ENCODE measurements around the gene MYO6. TPM values are rescaled to one million over a fixed set of nuclear protein-coding genes. Genes with fewer than 3 reads are reported as not detected.
A peak's percentile ranks its signal among the peaks of the same experiment; 100 is the strongest.

The MYO6 gene
- total RNA-seq, 4 donors from 2014 or later, result 19.1 to 72.2 (median 59.2) TPM

DNA sequence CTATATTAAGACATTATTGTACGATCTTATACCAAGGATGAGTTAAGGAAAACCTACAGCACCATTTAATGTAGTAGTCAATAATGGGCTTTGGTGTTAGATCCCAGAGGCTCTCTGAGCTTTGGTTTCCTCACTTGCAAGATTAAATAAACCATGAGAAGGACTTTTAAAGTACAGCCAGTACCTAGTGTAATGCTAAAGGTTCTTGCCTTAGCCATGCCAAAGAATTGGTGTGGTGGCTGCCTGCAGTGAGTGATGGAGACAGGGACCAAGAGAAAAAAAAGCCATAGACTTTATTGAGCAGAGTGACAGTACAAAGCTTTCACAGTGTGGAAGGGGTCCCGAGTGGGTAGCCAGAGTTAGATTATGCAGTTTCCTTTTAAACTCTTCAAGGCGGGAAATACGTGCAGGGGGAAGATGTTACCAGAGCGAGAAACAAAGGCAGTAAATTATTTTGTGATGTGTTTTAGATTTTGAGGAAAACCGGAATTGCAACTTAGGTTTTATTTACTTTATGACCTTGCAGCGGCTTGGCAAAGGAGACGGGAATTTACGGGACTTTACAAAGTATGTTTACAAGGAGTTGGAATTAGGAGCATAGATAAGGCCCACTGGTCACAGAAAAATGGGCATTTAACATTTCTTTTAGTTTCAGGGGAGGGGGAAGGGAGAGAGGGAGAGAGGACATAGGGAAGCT, 100.4 kb downstream of the MYO6 start:
- no peaks in the 10 kb centered on the region for H3K27me3 ChIP-seq
- H3K27ac ChIP-seq, result peak overlapping the region; percentile 10 to 56 (median 31)
- intact Hi-C loops (cut with DNase I; ENCODE audit: low total_unique reads), result no loop called here
- in situ Hi-C loops (cut with MboI; ENCODE audit: low pct_ligation_motif_present in 1 of 4, low pct_unique_long_range_greater_than_20kb in 1 of 4, low sequenced_read_pairs in 3 of 4), result no loop called here
- peaks cover 0 to 42% (median 12%) of the 10 kb centered on the region in 4 donors for H3K4me1 ChIP-seq
- no peak for DNase-seq
- TF ChIP-seq POLR2A (IDR thresholded peaks at IDR 0.05) (no peak), POLR2AphosphoS5 (IDR thresholded peaks at IDR 0.05) (no peak), CTCF (IDR thresholded peaks at IDR 0.05) (no peak), EP300 (IDR thresholded peaks at IDR 0.05; ENCODE audit: low read depth) (no peak)
- no peak overlapping the region for H3K4me3 ChIP-seq
- no peaks in the 10 kb centered on the region for H3K9me3 ChIP-seq
- 21 to 45% methylated on average over 9 of the region's 9 CpGs for WGBS, 2 donors (ENCODE audit: low coverage in 1 of 2)
- no peaks in the 10 kb centered on the region for H3K36me3 ChIP-seq

DNA sequence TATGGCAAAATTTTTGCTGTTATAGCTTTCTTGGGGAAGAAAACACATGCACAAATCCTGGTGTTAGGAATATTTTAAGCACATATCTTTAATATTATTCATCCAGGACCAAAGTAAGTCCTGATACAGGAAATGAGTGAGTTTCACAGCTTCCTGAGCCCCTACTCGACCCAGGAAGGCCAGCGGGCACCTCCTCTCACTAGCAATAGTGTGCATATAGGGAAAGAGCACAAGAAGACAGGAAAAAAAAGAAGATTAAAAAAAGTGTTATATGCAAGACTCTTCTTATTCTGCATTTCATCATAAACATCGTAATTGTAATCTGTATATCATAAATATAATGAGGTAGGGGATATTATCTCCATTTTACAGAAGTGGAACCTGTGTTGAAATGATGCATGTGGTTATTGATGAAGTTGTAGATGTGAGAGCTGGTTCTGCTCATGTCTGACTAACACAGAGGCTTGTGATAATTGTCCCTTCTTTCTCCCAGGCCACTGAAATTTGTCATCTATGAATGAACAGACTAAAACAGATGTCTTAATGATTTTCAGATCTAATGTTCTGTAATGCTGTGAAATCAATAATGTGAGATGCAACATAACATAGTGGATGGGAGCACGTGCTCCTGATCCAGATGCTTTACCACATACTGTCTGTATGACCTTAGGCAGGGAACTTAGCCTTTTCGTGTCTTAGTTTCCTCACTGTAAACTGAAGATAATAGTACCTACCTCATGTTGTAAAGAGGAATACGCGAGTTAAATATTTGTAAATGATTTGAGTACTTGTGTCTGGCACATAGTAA, 101.2 kb downstream of the MYO6 start:
- intact Hi-C loops (cut with DNase I; ENCODE audit: low total_unique reads), result no loop called here
- H3K36me3 ChIP-seq, result no peaks in the 10 kb centered on the region
- peaks cover 0 to 44% (median 16%) of the 10 kb centered on the region in 4 donors for H3K4me1 ChIP-seq
- TF ChIP-seq POLR2AphosphoS5 (IDR thresholded peaks at IDR 0.05), result no peak
- H3K27me3 ChIP-seq, result no peaks in the 10 kb centered on the region
- H3K4me3 ChIP-seq, result no peak overlapping the region
- H3K9me3 ChIP-seq, result no peaks in the 10 kb centered on the region
- 49 to 57% methylated on average over 7 of the region's 7 CpGs for WGBS, 2 donors (ENCODE audit: low coverage in 1 of 2)
- in situ Hi-C loops (cut with MboI; ENCODE audit: low pct_ligation_motif_present in 1 of 4, low pct_unique_long_range_greater_than_20kb in 1 of 4, low sequenced_read_pairs in 3 of 4), result no loop called here
- peak overlapping the region in 2 of 4 donors; percentile 48 to 56 for H3K27ac ChIP-seq
- DNase-seq, result no peak

DNA sequence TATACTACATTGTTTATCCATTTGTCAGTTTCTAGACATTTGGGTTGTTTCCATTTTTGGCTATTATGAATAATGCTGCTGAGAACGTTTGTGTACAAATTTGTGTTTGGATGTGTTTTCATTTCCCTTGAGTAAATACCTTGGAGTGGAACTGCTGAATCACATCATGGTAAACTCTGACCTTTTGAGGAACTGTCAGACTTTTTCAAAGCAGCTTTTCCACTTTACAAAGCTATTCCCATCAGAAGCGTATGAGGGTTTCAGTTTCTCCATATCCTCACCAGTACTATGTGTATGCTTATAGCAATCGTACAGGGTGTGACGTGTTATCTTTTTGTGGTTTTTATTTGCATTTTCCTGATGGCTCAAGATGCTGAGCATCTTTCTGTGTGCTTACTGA, 103.7 kb downstream of the MYO6 start:
- H3K36me3 ChIP-seq, result peaks cover 0 to 8% (median 2%) of the 10 kb centered on the region in 4 donors
- DNase-seq, result no peak
- no peak overlapping the region for H3K4me3 ChIP-seq
- in situ Hi-C loops (cut with MboI; ENCODE audit: low pct_ligation_motif_present in 1 of 4, low pct_unique_long_range_greater_than_20kb in 1 of 4, low sequenced_read_pairs in 3 of 4), result no loop called here
- WGBS, 2 donors (ENCODE audit: low coverage in 1 of 2), result 13 to 32% methylated on average over 3 to 4 of the region's 4 CpGs
- peak overlapping the region in 2 of 4 donors; percentile 21 to 52 for H3K27ac ChIP-seq
- no peaks in the 10 kb centered on the region for H3K27me3 ChIP-seq
- TF ChIP-seq POLR2A (IDR thresholded peaks at IDR 0.05) (no peak), EP300 (IDR thresholded peaks at IDR 0.05; ENCODE audit: low read depth) (no peak), POLR2AphosphoS5 (IDR thresholded peaks at IDR 0.05) (peak in 2 of 3 donors; percentile 7 to 8)
- intact Hi-C loops (cut with DNase I; ENCODE audit: low total_unique reads), result no loop called here
- no peaks in the 10 kb centered on the region for H3K9me3 ChIP-seq
- peaks cover 0 to 44% (median 17%) of the 10 kb centered on the region in 4 donors for H3K4me1 ChIP-seq

DNA sequence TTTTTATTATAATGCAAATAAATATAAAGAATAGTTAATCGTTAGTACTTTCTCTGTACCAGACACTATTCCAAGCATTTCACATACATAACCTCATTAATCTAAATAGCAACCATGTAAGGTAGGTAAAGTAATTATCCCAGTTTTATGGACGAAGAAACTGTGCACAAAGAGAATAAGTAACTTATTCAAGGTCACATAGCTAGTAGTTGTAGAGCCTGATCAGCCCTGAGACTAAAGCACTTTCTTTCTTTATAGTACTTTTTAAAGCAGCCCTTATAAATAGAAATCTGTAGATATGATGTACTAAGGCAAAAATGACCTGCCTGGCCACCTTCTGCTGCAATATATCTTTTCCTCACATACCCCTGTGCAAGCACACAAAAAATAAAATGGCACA, 104.8 kb downstream of the MYO6 start:
- WGBS, 2 donors (ENCODE audit: low coverage in 1 of 2), result 38 to 48% methylated on average over 2 of the region's 2 CpGs
- peaks cover 0 to 40% (median 15%) of the 10 kb centered on the region in 4 donors for H3K4me1 ChIP-seq
- TF ChIP-seq POLR2AphosphoS5 (IDR thresholded peaks at IDR 0.05), result peak in 1 of 3 donors; percentile 19
- no peak for TF ChIP-seq CTCF (IDR thresholded peaks at IDR 0.05)
- no peak for TF ChIP-seq POLR2A (IDR thresholded peaks at IDR 0.05)
- TF ChIP-seq EP300 (IDR thresholded peaks at IDR 0.05; ENCODE audit: low read depth), result no peak
- intact Hi-C loops (cut with DNase I; ENCODE audit: low total_unique reads) (no loop called here), in situ Hi-C loops (cut with MboI; ENCODE audit: low pct_ligation_motif_present in 1 of 4, low pct_unique_long_range_greater_than_20kb in 1 of 4, low sequenced_read_pairs in 3 of 4) (no loop called here)
- H3K27ac ChIP-seq, result peak overlapping the region; percentile 20 to 52 (median 22)
- H3K36me3 ChIP-seq, result peaks cover 0 to 8% (median 2%) of the 10 kb centered on the region in 4 donors
- H3K27me3 ChIP-seq, result no peaks in the 10 kb centered on the region
- H3K4me3 ChIP-seq, result no peak overlapping the region
- no peak for DNase-seq
- H3K9me3 ChIP-seq, result no peaks in the 10 kb centered on the region

GRCh38 chr6:75855052-75855451, 106.0 kb downstream of the MYO6 start:
- TF ChIP-seq CTCF (IDR thresholded peaks at IDR 0.05) (peak in 4 of 5 experiments; percentile 12 to 54 (median 35)), EP300 (IDR thresholded peaks at IDR 0.05; ENCODE audit: low read depth) (no peak)
- intact Hi-C loops (cut with DNase I; ENCODE audit: low total_unique reads), result no loop called here
- in situ Hi-C loops (cut with MboI; ENCODE audit: low pct_ligation_motif_present in 1 of 4, low pct_unique_long_range_greater_than_20kb in 1 of 4, low sequenced_read_pairs in 3 of 4), result no loop called here
- peaks cover 0 to 8% (median 2%) of the 10 kb centered on the region in 4 donors for H3K36me3 ChIP-seq
- H3K4me3 ChIP-seq, result no peak overlapping the region
- H3K27ac ChIP-seq, result no peak overlapping the region
- WGBS, 2 donors (ENCODE audit: low coverage in 1 of 2), result 9 to 18% methylated on average over 1 of the region's 1 CpG
- DNase-seq, result peak; percentile 46
- H3K4me1 ChIP-seq, result peaks cover 0 to 27% (median 12%) of the 10 kb centered on the region in 4 donors
- no peaks in the 10 kb centered on the region for H3K27me3 ChIP-seq
- no peaks in the 10 kb centered on the region for H3K9me3 ChIP-seq
